IPS DF 19.7 (cell line): Measurements from ENCODE around the gene PCDHGA7.
"Not testable (repeated sequence)": the region's sequence is repeated elsewhere in the genome, so short reads cannot be mapped to it uniquely, and the experiment has no call there.

Experiments
- DNase-seq: peaks from one replicate; pipeline ENCODE4 v3.0.0-alpha.2; 2013; ENCODE audit warnings: low read depth, low spot score

Gene PCDHGA7

GRCh38 chr5:141382469-141383294, at the start of gene PCDHGA7:
PCDHGA7 (plus strand) TSS chr5:141382742; CDS start chr5:141382900, 158 bp downstream.
- DNase-seq = no peak

GRCh38 chr5:141338538-141339306, 43.8 kb upstream of the PCDHGA7 start, which contains the start of gene PCDHGA2:
PCDHGA2 (plus strand) TSS chr5:141338760.
- no peak for DNase-seq

GRCh38 chr5:141340781-141341354, 41.7 kb upstream of the PCDHGA7 start:
- not testable (repeated sequence) for DNase-seq

GRCh38 chr5:141342773-141343172, 39.8 kb upstream of the PCDHGA7 start:
- DNase-seq = no peak

- DNase-seq = no peak
Measured at GRCh38 chr5:141343242-141343952, 39.1 kb upstream of the PCDHGA7 start, which contains the start of gene PCDHGA3. PCDHGA3 (plus strand) TSS chr5:141343829; CDS start chr5:141344034, 205 bp downstream.

- no peak for DNase-seq
Measured at GRCh38 chr5:141343953-141344463, 38.5 kb upstream of the PCDHGA7 start.

- no peak for DNase-seq
Measured at GRCh38 chr5:141345327-141345726, 37.2 kb upstream of the PCDHGA7 start.

GRCh38 chr5:141346017-141346416, 36.5 kb upstream of the PCDHGA7 start:
- DNase-seq = not testable (repeated sequence)

GRCh38 chr5:141349917-141350619, 32.5 kb upstream of the PCDHGA7 start, which contains the start of gene PCDHGB1:
PCDHGB1 (plus strand) TSS chr5:141350099; CDS start chr5:141350261, 162 bp downstream.
- DNase-seq = no peak

- DNase-seq = no peak
Measured at GRCh38 chr5:141351591-141351990, 31.0 kb upstream of the PCDHGA7 start.

- DNase-seq = no peak
Measured at GRCh38 chr5:141354900-141355469, 27.6 kb upstream of the PCDHGA7 start, which contains the start of gene PCDHGA4. PCDHGA4 (plus strand) TSS chr5:141355021; CDS start chr5:141355108, 87 bp downstream.

- no peak for DNase-seq
Measured at GRCh38 chr5:141355641-141356040, 26.9 kb upstream of the PCDHGA7 start.

GRCh38 chr5:141356133-141356532, 26.4 kb upstream of the PCDHGA7 start:
- no peak for DNase-seq

GRCh38 chr5:141356950-141357349, 25.6 kb upstream of the PCDHGA7 start:
- DNase-seq = no peak

- no peak for DNase-seq
Measured at GRCh38 chr5:141359790-141360426, 22.6 kb upstream of the PCDHGA7 start, which contains the start of gene PCDHGB2. PCDHGB2 (plus strand) TSS chr5:141359994; CDS start chr5:141360136, 142 bp downstream.

GRCh38 chr5:141360685-141361084, 21.9 kb upstream of the PCDHGA7 start:
- DNase-seq = no peak

- DNase-seq = no peak
Measured at GRCh38 chr5:141362719-141363118, 19.8 kb upstream of the PCDHGA7 start.

GRCh38 chr5:141363952-141364660, 18.4 kb upstream of the PCDHGA7 start, which contains the start of gene PCDHGA5:
PCDHGA5 (plus strand) TSS chr5:141364162; CDS start chr5:141364331, 169 bp downstream.
- DNase-seq = no peak
